Measurements from ENCODE around the gene OBSCN.

The OBSCN gene

GRCh38 chr1:228337711-228338520 lies 130.1 kb downstream of the OBSCN start:
- DNase-seq (ENCODE audit: low read depth in 2 of 2, low spot score in 1 of 2), result no peak

- DNase-seq (ENCODE audit: low read depth in 2 of 2, low spot score in 1 of 2), result no peak
These were observed 130.7 kb downstream of the OBSCN start for GRCh38 chr1:228338521-228339051.

- DNase-seq (ENCODE audit: low read depth in 2 of 2, low spot score in 1 of 2), result no peak
These were observed 131.3 kb downstream of the OBSCN start for GRCh38 chr1:228339059-228339704.

GRCh38 chr1:228339766-228340685 lies 132.2 kb downstream of the OBSCN start:
- DNase-seq (ENCODE audit: low read depth in 2 of 2, low spot score in 1 of 2), result no peak

GRCh38 chr1:228340686-228341449 lies 133.0 kb downstream of the OBSCN start:
- DNase-seq (ENCODE audit: low read depth in 2 of 2, low spot score in 1 of 2), result no peak

GRCh38 chr1:228341450-228341813 lies 133.6 kb downstream of the OBSCN start:
- no peak for DNase-seq (ENCODE audit: low read depth in 2 of 2, low spot score in 1 of 2)

- DNase-seq (ENCODE audit: low read depth in 2 of 2, low spot score in 1 of 2), result no peak
These were observed 134.2 kb downstream of the OBSCN start for GRCh38 chr1:228341814-228342626.

GRCh38 chr1:228342627-228343190 lies 134.9 kb downstream of the OBSCN start:
- DNase-seq (ENCODE audit: low read depth in 2 of 2, low spot score in 1 of 2), result no peak

GRCh38 chr1:228343191-228343661 lies 135.4 kb downstream of the OBSCN start:
- DNase-seq (ENCODE audit: low read depth in 2 of 2, low spot score in 1 of 2), result no peak

- no peak for DNase-seq (ENCODE audit: low read depth in 2 of 2, low spot score in 1 of 2)
These were observed 136.8 kb downstream of the OBSCN start for GRCh38 chr1:228344631-228345072.

- DNase-seq (ENCODE audit: low read depth in 2 of 2, low spot score in 1 of 2), result no peak
These were observed 137.5 kb downstream of the OBSCN start for GRCh38 chr1:228345201-228345930.

GRCh38 chr1:228346731-228347130 lies 138.9 kb downstream of the OBSCN start:
- DNase-seq (ENCODE audit: low read depth in 2 of 2, low spot score in 1 of 2), result no peak

- DNase-seq (ENCODE audit: low read depth in 2 of 2, low spot score in 1 of 2), result no peak
These were observed 139.3 kb downstream of the OBSCN start for GRCh38 chr1:228347181-228347580.

- DNase-seq (ENCODE audit: low read depth in 2 of 2, low spot score in 1 of 2), result no peak
These were observed 141.0 kb downstream of the OBSCN start for GRCh38 chr1:228348708-228349467.

GRCh38 chr1:228349701-228350171 lies 141.9 kb downstream of the OBSCN start:
- DNase-seq (ENCODE audit: low read depth in 2 of 2, low spot score in 1 of 2), result no peak

- DNase-seq (ENCODE audit: low read depth in 2 of 2, low spot score in 1 of 2), result no peak
These were observed 142.4 kb downstream of the OBSCN start for GRCh38 chr1:228350179-228350742.

Data from stimulated activated CD8-positive, alpha-beta memory T cell treated with anti-CD3 and anti-CD28 coated beads, Interleukin-4, amount 100 ng/mL, for 1 hour (primary cell).